IMR-90 (cell line): ENCODE measurements around the gene STK31. TPM values are rescaled to one million over a fixed set of nuclear protein-coding genes. Genes with fewer than 3 reads are reported as not detected.

ENCODE experiments used
- ATAC-seq: fragments of 200-7000 bp; cut with Tn5 transposase; 2 replicates; pipeline ENCODE4 v1.9.1; 2020; ENCODE audit warnings: low read depth, mild to moderate bottlenecking, moderate library complexity
- BruUV-seq: library from RNA; stranded (reverse); fragments of 400-500 nt; replicated peaks from 2 replicates; lab custom pipeline; 2021; lab: Mats Ljungman, UMichigan
- CTCF ChIA-PET: fragments of 300-600 bp; formaldehyde crosslinking; extraction: SDS; loops from one replicate; lab custom pipeline; 2021; ENCODE audit warnings: antibody characterized with exemption; lab: Yijun Ruan, JAX
- POLR2A ChIA-PET: fragments of 300-600 bp; sonication (Branson Sonifier 250); formaldehyde crosslinking; loops from one replicate; lab custom pipeline; 2022; ENCODE audit warnings: antibody characterized with exemption; ENCODE audit not compliant: unreplicated experiment; lab: Charles Lee
- DNase-seq: peaks from one replicate; pipeline ENCODE4 v3.0.0; 2013
- H2AFZ ChIP-seq: replicated peaks from 2 replicates; pipeline ENCODE3; 2013; ENCODE audit warnings: low read length, mild to moderate bottlenecking; ENCODE audit not compliant: poor library complexity
- H2AK5ac ChIP-seq: 2 replicates; pipeline ENCODE4 v1.6.1; 2013; ENCODE audit warnings: low read depth, low read length, inconsistent platforms
- H2AK9ac ChIP-seq: replicated peaks from 2 replicates; pipeline ENCODE3; 2013; ENCODE audit warnings: mild to moderate bottlenecking, low read depth, low read length, moderate library complexity; ENCODE audit not compliant: poor library complexity
- H2BK120ac ChIP-seq: 2 replicates; pipeline ENCODE4 v1.6.1; 2013; ENCODE audit warnings: low read depth, low read length, inconsistent platforms
- H2BK15ac ChIP-seq: 3 replicates; pipeline ENCODE4 v1.6.1; 2013; ENCODE audit warnings: low read depth, low read length, inconsistent platforms
- H2BK20ac ChIP-seq: 2 replicates; pipeline ENCODE4 v1.6.1; 2013; ENCODE audit warnings: low read depth, mild to moderate bottlenecking, inconsistent platforms, low read length, moderate library complexity
- H2BK5ac ChIP-seq: 2 replicates; pipeline ENCODE4 v1.6.1; 2013; ENCODE audit warnings: mild to moderate bottlenecking, low read depth, low read length, inconsistent platforms; ENCODE audit not compliant: poor library complexity, severe bottlenecking
- H3K14ac ChIP-seq: replicated peaks from 2 replicates; pipeline ENCODE4 v1.6.1; 2013; ENCODE audit warnings: low read depth, low read length, inconsistent platforms
- H3K18ac ChIP-seq: 2 replicates; pipeline ENCODE4 v1.6.1; 2013; ENCODE audit warnings: low read depth, low read length, control low read depth
- H3K23ac ChIP-seq: 2 replicates; pipeline ENCODE4 v1.6.1; 2013; ENCODE audit warnings: low read depth, low read length, inconsistent platforms
- H3K27ac ChIP-seq: 2 replicates; pipeline ENCODE4 v1.5.1; 2013; ENCODE audit warnings: mild to moderate bottlenecking, control low read depth, low read length; ENCODE audit not compliant: insufficient read depth
- H3K27me3 ChIP-seq: 2 replicates; pipeline ENCODE4 v1.6.1; 2013; ENCODE audit warnings: low read length; ENCODE audit not compliant: control insufficient read depth, insufficient read depth
- H3K36me3 ChIP-seq: 2 replicates; pipeline ENCODE4 v1.6.1; 2013; ENCODE audit warnings: low read length, mixed read lengths; ENCODE audit not compliant: control insufficient read depth, insufficient read depth
- H3K4ac ChIP-seq: 2 replicates; pipeline ENCODE4 v1.6.1; 2013; ENCODE audit warnings: low read depth, low read length, inconsistent platforms
- H3K4me1 ChIP-seq: 2 replicates; pipeline ENCODE4 v1.6.1; 2013; ENCODE audit warnings: low read length, mixed read lengths; ENCODE audit not compliant: control insufficient read depth, insufficient read depth
- H3K4me2 ChIP-seq: 2 replicates; pipeline ENCODE4 v1.6.1; 2013; ENCODE audit warnings: low read depth, mild to moderate bottlenecking, control low read depth, low read length, moderate library complexity
- H3K4me3 ChIP-seq: 2 replicates; pipeline ENCODE4 v1.5.1; 2013; ENCODE audit warnings: low read depth, mild to moderate bottlenecking, control low read depth, low read length, moderate library complexity; ENCODE audit not compliant: insufficient read depth
- H3K56ac ChIP-seq: 2 replicates; pipeline ENCODE4 v1.6.1; 2013; ENCODE audit warnings: low read length, inconsistent platforms; ENCODE audit not compliant: insufficient read depth; ENCODE audit errors: extremely low read depth
- H3K79me1 ChIP-seq, 2 experiments: 2 replicates each; pipeline ENCODE4 v1.6.1; 2013; ENCODE audit warnings: low read length in 2 of 2, inconsistent platforms in 1 of 2, low read depth in 1 of 2
- H3K9ac ChIP-seq: 2 replicates; pipeline ENCODE4 v1.6.1; 2013; ENCODE audit warnings: low read depth, low read length, control low read depth
- H3K9me1 ChIP-seq: 2 replicates; pipeline ENCODE4 v1.6.1; 2013; ENCODE audit warnings: low read length, inconsistent platforms; ENCODE audit not compliant: insufficient read depth
- H3K9me3 ChIP-seq: 2 replicates; pipeline ENCODE4 v1.6.1; 2013; ENCODE audit warnings: low read length; ENCODE audit not compliant: control insufficient read depth, insufficient read depth
- H4K20me1 ChIP-seq: 2 replicates; pipeline ENCODE4 v1.6.1; 2013; ENCODE audit warnings: low read length, inconsistent platforms; ENCODE audit not compliant: insufficient read depth
- H4K5ac ChIP-seq: 2 replicates; pipeline ENCODE4 v1.6.1; 2013; ENCODE audit warnings: mild to moderate bottlenecking, low read depth, low read length, control low read depth
- H4K8ac ChIP-seq, 2 experiments: 2 replicates each; pipeline ENCODE4 v1.6.1; 2013; ENCODE audit warnings: low read depth in 2 of 2, low read length in 2 of 2, control low read depth in 1 of 2, inconsistent platforms in 1 of 2
- H4K91ac ChIP-seq: 2 replicates; pipeline ENCODE4 v1.6.1; 2013; ENCODE audit warnings: low read depth, low read length, inconsistent platforms; ENCODE audit not compliant: insufficient read depth
- BHLHE40 ChIP-seq: fragments of 150-350 bp; IDR thresholded peaks from 2 replicates; pipeline ENCODE4 v1.6.1; 2016; ENCODE audit warnings: mild to moderate bottlenecking, low read depth, low read length
- CEBPB ChIP-seq: IDR thresholded peaks from 2 replicates; pipeline ENCODE4 v1.6.1; 2012; ENCODE audit warnings: low read depth, low read length, improper control_type of control experiment
- CHD1 ChIP-seq: IDR thresholded peaks from 2 replicates; pipeline ENCODE4 v1.6.1; 2012; ENCODE audit warnings: low read depth, low read length, improper control_type of control experiment
- CTCF ChIP-seq: conservative IDR thresholded peaks from 2 replicates; pipeline ENCODE4 v1.5.1; 2012; ENCODE audit warnings: mild to moderate bottlenecking, low read depth, low read length, improper control_type of control experiment
- ELK1 ChIP-seq: fragments of 150-350 bp; IDR thresholded peaks from 2 replicates; pipeline ENCODE4 v1.6.1; 2016; ENCODE audit warnings: low read depth, mild to moderate bottlenecking, low read length, moderate library complexity, borderline replicate concordance
- MAZ ChIP-seq: IDR thresholded peaks from 2 replicates; pipeline ENCODE4 v1.6.1; 2012; ENCODE audit warnings: low read depth, mild to moderate bottlenecking, low read length, improper control_type of control experiment, moderate library complexity, borderline replicate concordance
- MXI1 ChIP-seq: IDR thresholded peaks from 2 replicates; pipeline ENCODE4 v1.6.1; 2012; ENCODE audit warnings: low read depth, mild to moderate bottlenecking, low read length, moderate library complexity, borderline replicate concordance
- NFE2L2 ChIP-seq: fragments of 150-350 bp; IDR thresholded peaks from 2 replicates; pipeline ENCODE4 v1.6.1; 2016; ENCODE audit warnings: low read depth, mild to moderate bottlenecking, low read length
- POLR2A ChIP-seq: IDR thresholded peaks from 2 replicates; pipeline ENCODE4 v1.6.1; 2012; ENCODE audit warnings: mild to moderate bottlenecking, low read depth, low read length
- RAD21 ChIP-seq: IDR thresholded peaks from 2 replicates; pipeline ENCODE4 v1.6.1; 2012; ENCODE audit warnings: low read length, improper control_type of control experiment
- RCOR1 ChIP-seq: IDR thresholded peaks from 2 replicates; pipeline ENCODE4 v1.6.1; 2012; ENCODE audit warnings: mild to moderate bottlenecking, low read length, improper control_type of control experiment; ENCODE audit not compliant: insufficient replicate concordance
- RFX5 ChIP-seq: IDR thresholded peaks from 2 replicates; pipeline ENCODE4 v1.8.0; 2012; ENCODE audit warnings: low read depth, mild to moderate bottlenecking, low read length, moderate library complexity
- SMC3 ChIP-seq: fragments of 150-350 bp; IDR thresholded peaks from 2 replicates; pipeline ENCODE4 v1.6.1; 2016; ENCODE audit warnings: low read depth, mild to moderate bottlenecking, antibody characterized with exemption, low read length, moderate library complexity
- USF2 ChIP-seq: fragments of 150-350 bp; IDR thresholded peaks from 2 replicates; pipeline ENCODE4 v1.6.1; 2017; ENCODE audit warnings: mild to moderate bottlenecking, antibody characterized with exemption, low read length, low read depth
- dilution Hi-C: fragments of 300-500 bp; cut with HindIII; formaldehyde crosslinking; loops from one replicate; pipeline ENCODE4 v1.14.3; 2018; ENCODE audit warnings: low sequenced_read_pairs; ENCODE audit not compliant: unreplicated experiment
- in situ Hi-C: fragments of 300-500 bp; cut with MboI; formaldehyde crosslinking; loops from 3 replicates; pipeline ENCODE4 v1.14.3; 2019; ENCODE audit warnings: low sequenced_read_pairs, inconsistent platforms, mixed read lengths
- intact Hi-C: fragments of 100-400 bp; cut with micrococcal nuclease; formaldehyde crosslinking; loops from 2 replicates; pipeline ENCODE4 v1.10.0; 2022
- polyA plus RNA-seq, 3 experiments: library from polyadenylated mRNA; depleted of rRNA; stranded (reverse); fragments of >200 nt; gene quantifications; 2 replicates each; pipeline ENCODE4 v1.2.3, GENCODE V29; 2012; ENCODE audit warnings: low replicate concordance in 1 of 3
- total RNA-seq: library from RNA; depleted of rRNA; stranded (reverse); fragments of >200 nt; gene quantifications from 2 replicates; pipeline ENCODE4 v1.2.3, GENCODE V29; 2012

Gene STK31
- total and polyA plus RNA-seq, 2 of the 4 experiments (the other 2 are of a cell fraction): not detected

- H2AK5ac ChIP-seq: no peak overlapping the region
- H3K18ac ChIP-seq: no peak overlapping the region
- dilution Hi-C loops (no loop called here), in situ Hi-C loops (no loop called here), intact Hi-C loops (no loop called here)
- no peak overlapping the region for H3K4me3 ChIP-seq
- no peaks in the 10 kb centered on the region for H3K9me1 ChIP-seq
- H3K4me1 ChIP-seq: no peaks in the 10 kb centered on the region
- no peak overlapping the region for H2AK9ac ChIP-seq
- no peak overlapping the region for H2BK20ac ChIP-seq
- ChIA-PET POLR2A (no interaction called here), CTCF (no interaction called here)
- ATAC-seq (no peak), DNase-seq (no peak)
- no peak overlapping the region for H4K91ac ChIP-seq
- H4K8ac ChIP-seq: no peak overlapping the region
- H3K79me1 ChIP-seq: no peaks in the 10 kb centered on the region
- no peak overlapping the region for H3K14ac ChIP-seq
- H3K56ac ChIP-seq: no peak overlapping the region
- H4K20me1 ChIP-seq: no peaks in the 10 kb centered on the region
- H3K23ac ChIP-seq: no peak overlapping the region
- H2AFZ ChIP-seq: no peak overlapping the region
- no peak overlapping the region for H2BK120ac ChIP-seq
- H3K4me2 ChIP-seq: no peak overlapping the region
- no peaks in the 10 kb centered on the region for H3K9me3 ChIP-seq
- TF ChIP-seq SMC3 (no peak), USF2 (no peak), ELK1 (no peak), POLR2A (no peak), CHD1 (no peak), BHLHE40 (no peak), RCOR1 (no peak), CEBPB (no peak), CTCF (no peak), MXI1 (no peak), RAD21 (no peak), RFX5 (no peak), NFE2L2 (no peak), MAZ (no peak)
- no peaks in the 10 kb centered on the region for H3K36me3 ChIP-seq
- H2BK5ac ChIP-seq: no peak overlapping the region
- H3K4ac ChIP-seq: no peak overlapping the region
- H3K27ac ChIP-seq: no peak overlapping the region
- no peak overlapping the region for H4K5ac ChIP-seq
- no TSS peak for BruUV-seq
- H2BK15ac ChIP-seq: no peak overlapping the region
- no peak overlapping the region for H3K9ac ChIP-seq
- no peaks in the 10 kb centered on the region for H3K27me3 ChIP-seq
Observed at GRCh38 chr7:23693224-23693623, 16.8 kb upstream of the STK31 start.
